Fibroblast of skin of scalp (primary cell): ENCODE results near the gene CA6. TPM values are rescaled to one million over a fixed set of nuclear protein-coding genes. Genes with fewer than 3 reads are reported as not detected.
"Not testable (repeated sequence)": the region's sequence is repeated elsewhere in the genome, so short reads cannot be mapped to it uniquely, and the experiment has no call there.

Experiments
- DNase-seq: peaks from one replicate; pipeline ENCODE4 v3.0.0-alpha.2; 2013
- polyA plus RNA-seq, 2 experiments: library from polyadenylated mRNA; unstranded; fragments of 120-200 nt; gene quantifications; one replicate each; pipeline ENCODE4 v1.2.1, GENCODE V29; 2013; ENCODE audit not compliant: insufficient read length in 2 of 2

The CA6 gene
- not detected for polyA plus RNA-seq (2013, experiment 1 of 2; ENCODE audit: insufficient read length)
- not detected for polyA plus RNA-seq (2013, experiment 2 of 2; ENCODE audit: insufficient read length)

GRCh38 chr1:8945568-8945967 is at the start of gene CA6:
Gene CA6 (plus strand): TSS chr1:8945868. CDS start chr1:8945887, 19 bp downstream.
- no peak for DNase-seq

- DNase-seq, result not testable (repeated sequence)
Measured at GRCh38 chr1:8896775-8897174, 48.9 kb upstream of the CA6 start.

GRCh38 chr1:8897505-8897904 is 48.2 kb upstream of the CA6 start:
- not testable (repeated sequence) for DNase-seq

- not testable (repeated sequence) for DNase-seq
Measured at GRCh38 chr1:8898418-8898817, 47.2 kb upstream of the CA6 start.

GRCh38 chr1:8899046-8899445 is 46.6 kb upstream of the CA6 start:
- no peak for DNase-seq

- not testable (repeated sequence) for DNase-seq
Measured at GRCh38 chr1:8900684-8901083, 45.0 kb upstream of the CA6 start.

- DNase-seq, result peak; percentile 62
Measured at GRCh38 chr1:8902765-8903164, 42.9 kb upstream of the CA6 start.

- DNase-seq, result peak; percentile 27
Measured at GRCh38 chr1:8903410-8903809, 42.3 kb upstream of the CA6 start.

- DNase-seq, result peak; percentile 97
Measured at GRCh38 chr1:8903908-8904650, 41.6 kb upstream of the CA6 start.

- DNase-seq, result peak; percentile 65
Measured at GRCh38 chr1:8905582-8906191, 40.0 kb upstream of the CA6 start.

- DNase-seq, result no peak
Measured at GRCh38 chr1:8908388-8909151, 37.1 kb upstream of the CA6 start.

- no peak for DNase-seq
Measured at GRCh38 chr1:8910331-8910730, 35.3 kb upstream of the CA6 start.

- DNase-seq, result no peak
Measured at GRCh38 chr1:8910914-8911313, 34.8 kb upstream of the CA6 start.

GRCh38 chr1:8911416-8912309 is 34.0 kb upstream of the CA6 start:
- DNase-seq, result no peak

GRCh38 chr1:8913457-8913856 is 32.2 kb upstream of the CA6 start:
- DNase-seq, result no peak

- DNase-seq, result no peak
Measured at GRCh38 chr1:8914466-8914865, 31.2 kb upstream of the CA6 start.

GRCh38 chr1:8915446-8915845 is 30.2 kb upstream of the CA6 start:
- no peak for DNase-seq

GRCh38 chr1:8917536-8917935 is 28.1 kb upstream of the CA6 start:
- not testable (repeated sequence) for DNase-seq

- no peak for DNase-seq
Measured at GRCh38 chr1:8922962-8923361, 22.7 kb upstream of the CA6 start.

- no peak for DNase-seq
Measured at GRCh38 chr1:8925406-8925805, 20.3 kb upstream of the CA6 start.

GRCh38 chr1:8925960-8926359 is 19.7 kb upstream of the CA6 start:
- DNase-seq, result no peak
